Endothelial cell of umbilical vein (primary cell): Measurements from ENCODE around the gene ENTPD7. TPM values are rescaled to one million over a fixed set of nuclear protein-coding genes. Genes with fewer than 3 reads are reported as not detected.

Source experiments
- BruUV-seq: library from RNA; stranded (reverse); fragments of 400-500 nt; replicated peaks from 2 replicates; lab custom pipeline; 2021; lab: Mats Ljungman, UMichigan
- CTCF ChIA-PET: fragments of 300-600, 350-600 bp; sonication (Branson Sonifier 250); formaldehyde crosslinking; loops from one replicate; lab custom pipeline; 2021; ENCODE audit warnings: antibody characterized with exemption, inconsistent platforms; lab: Charles Lee
- POLR2A ChIA-PET: fragments of 300-600, 350-600 bp; sonication (Branson Sonifier 250); formaldehyde crosslinking; loops from one replicate; lab custom pipeline; 2021; ENCODE audit warnings: antibody characterized with exemption, inconsistent platforms; lab: Charles Lee
- DNase-seq: peaks from one replicate; pipeline ENCODE4 v3.0.0-alpha.2; 2011; ENCODE audit warnings: low read depth, low spot score
- FAIRE-seq: peaks from 2 replicates; lab custom pipeline; 2011; peaks lifted over from hg19 to GRCh38; lab: Jason Lieb, UNC
- H2AFZ ChIP-seq: 2 replicates; pipeline ENCODE4 v1.6.0; 2012; ENCODE audit warnings: low read depth, low read length, control low read depth, inconsistent platforms
- H3K27ac ChIP-seq: 2 replicates; pipeline ENCODE4 v1.5.1; 2011; ENCODE audit warnings: low read depth, mild to moderate bottlenecking, control low read depth, low read length, moderate library complexity; ENCODE audit not compliant: insufficient read depth
- H3K27me3 ChIP-seq, 2 experiments: 2 replicates each; pipeline versions ENCODE4 v1.6.0 to v1.6.1; 2011; ENCODE audit warnings: low read length in 2 of 2, mixed read lengths in 1 of 2; ENCODE audit not compliant: control insufficient read depth in 2 of 2, insufficient read depth in 2 of 2
- H3K36me3 ChIP-seq, 2 experiments: 2 replicates in 1 of 2; 3 replicates in 1 of 2; pipeline ENCODE4 v1.5.1; 2011; ENCODE audit warnings: low read length in 2 of 2, mild to moderate bottlenecking in 1 of 2, moderate library complexity in 1 of 2; ENCODE audit not compliant: control insufficient read depth in 2 of 2, insufficient read depth in 2 of 2; ENCODE audit errors: extremely low read depth in 1 of 2
- H3K4me1 ChIP-seq: 3 replicates; pipeline ENCODE4 v1.5.1; 2011; ENCODE audit warnings: mild to moderate bottlenecking, low read length; ENCODE audit not compliant: control insufficient read depth, insufficient read depth; ENCODE audit errors: extremely low read depth
- H3K4me2 ChIP-seq: 2 replicates; pipeline ENCODE4 v1.6.1; 2011; ENCODE audit warnings: low read length, control low read depth, mixed read lengths; ENCODE audit not compliant: insufficient read depth
- H3K4me3 ChIP-seq, 3 experiments: fragments of 200-600 bp in 1 of 3; sonication (generic), shearing (Covaris generic) in 1 of 3; replicated peaks in 1 of 3; 2 replicates each; pipeline ENCODE4 v1.5.1; 2011 to 2016; ENCODE audit warnings: control low read depth in 3 of 3, low read length in 3 of 3, mild to moderate bottlenecking in 2 of 3, inconsistent platforms in 1 of 3, low read depth in 1 of 3, moderate library complexity in 1 of 3; ENCODE audit not compliant: insufficient read depth in 1 of 3
- H3K79me2 ChIP-seq: 2 replicates; pipeline ENCODE4 v1.6.0; 2012; ENCODE audit warnings: low read length, inconsistent platforms; ENCODE audit not compliant: control insufficient read depth, insufficient read depth
- H3K9ac ChIP-seq: replicated peaks from 2 replicates; pipeline ENCODE3; 2011; ENCODE audit warnings: low read length, control low read depth; ENCODE audit not compliant: insufficient read depth; ENCODE audit errors: extremely low read depth
- H3K9me1 ChIP-seq: replicated peaks from 3 replicates; pipeline ENCODE4 v1.6.0; 2011; ENCODE audit warnings: mild to moderate bottlenecking, low read length; ENCODE audit not compliant: control insufficient read depth, insufficient read depth; ENCODE audit errors: extremely low read depth
- H3K9me3 ChIP-seq: replicated peaks from 2 replicates; pipeline ENCODE4 v1.5.1; 2012; ENCODE audit warnings: low read length, inconsistent platforms; ENCODE audit not compliant: control insufficient read depth, insufficient read depth
- H4K20me1 ChIP-seq: replicated peaks from 2 replicates; pipeline ENCODE3; 2011; ENCODE audit warnings: mild to moderate bottlenecking, low read length; ENCODE audit not compliant: control insufficient read depth, insufficient read depth; ENCODE audit errors: extremely low read depth
- EZH2 ChIP-seq: IDR thresholded peaks from 2 replicates; pipeline ENCODE4 v1.6.1; 2012; ENCODE audit warnings: borderline replicate concordance, low read depth, mild to moderate bottlenecking, moderate library complexity, low read length, inconsistent platforms; ENCODE audit not compliant: severe bottlenecking
- POLR2AphosphoS5 ChIP-seq: IDR thresholded peaks from 2 replicates; pipeline ENCODE4 v1.6.1; 2012; ENCODE audit warnings: low read depth, mild to moderate bottlenecking, control low read depth, low read length, moderate library complexity; ENCODE audit not compliant: insufficient read depth
- dilution Hi-C: fragments of 300-500 bp; cut with MboI; formaldehyde crosslinking; loops from one replicate; pipeline ENCODE4 v1.15.0; 2019; ENCODE audit warnings: low sequenced_read_pairs; ENCODE audit not compliant: extremely low pct_ligation_motif_present
- intact Hi-C: fragments of 100-400 bp; cut with micrococcal nuclease; formaldehyde crosslinking; loops from one replicate; pipeline ENCODE4 v1.10.0; 2022
- polyA plus RNA-seq, 4 experiments: library from polyadenylated mRNA; depleted of rRNA in 3 of 4; stranded (reverse) in 3 of 4; unstranded in 1 of 4; fragments of >200 nt; gene quantifications; 2 replicates each; pipeline versions ENCODE4 v1.2.1 to v1.2.3, GENCODE V29; 2011 to 2012; ENCODE audit warnings: missing spikeins in 1 of 4
- total RNA-seq: library from RNA; stranded (reverse); gene quantifications from 2 replicates; pipeline ENCODE4 v1.2.3, GENCODE V29; 2021

Gene ENTPD7
- total and polyA plus RNA-seq, 2 donors (not counting 3 experiments of a cell fraction or from before 2014, with no cell fraction given): 10.1 to 20.6 TPM

- TF ChIP-seq EZH2: no peak
- BruUV-seq: no TSS peak
- no peak for FAIRE-seq
- Histone ChIP-seq H3K27ac (no peak overlapping the region), H3K9me3 (no peaks in the 10 kb centered on the region), H2AFZ (no peak overlapping the region), H3K79me2 (no peaks in the 10 kb centered on the region), H3K9ac (no peak overlapping the region), H3K4me3 (no peak overlapping the region), H3K9me1 (no peaks in the 10 kb centered on the region), H4K20me1 (no peaks in the 10 kb centered on the region), H3K4me1 (no peaks in the 10 kb centered on the region), H3K36me3 (peaks cover 19 to 36% of the 10 kb centered on the region in 2 experiments), H3K27me3 (no peaks in the 10 kb centered on the region), H3K4me2 (no peak overlapping the region)
- dilution Hi-C loops: no loop called here
- DNase-seq: no peak
- intact Hi-C loops: no loop called here
- ChIA-PET CTCF (no interaction called here), POLR2A (no interaction called here)
Measured at GRCh38 chr10:99700649-99701048, 41.3 kb downstream of the ENTPD7 start.

- no peak for TF ChIP-seq POLR2AphosphoS5
- Histone ChIP-seq H3K36me3 (peaks cover 13 to 17% of the 10 kb centered on the region in 2 experiments), H3K4me3 (no peak overlapping the region), H3K9ac (no peak overlapping the region), H3K9me3 (no peaks in the 10 kb centered on the region), H2AFZ (no peak overlapping the region), H4K20me1 (no peaks in the 10 kb centered on the region), H3K27ac (no peak overlapping the region), H3K4me1 (no peaks in the 10 kb centered on the region), H3K27me3 (no peaks in the 10 kb centered on the region), H3K79me2 (no peaks in the 10 kb centered on the region), H3K4me2 (no peak overlapping the region), H3K9me1 (no peaks in the 10 kb centered on the region)
- POLR2A ChIA-PET: no interaction called here
- FAIRE-seq (no peak), DNase-seq (no peak)
- intact Hi-C loops (no loop called here), dilution Hi-C loops (no loop called here)
- no TSS peak for BruUV-seq
- CTCF ChIA-PET: interaction anchor here (0.9 to 2.4 kb wide), 3 partner anchors 12 to 273 kb away, joined by 3 to 6 read pairs (median 3); no protein-coding TSS in a partner anchor
Measured at GRCh38 chr10:99708428-99709012, 49.2 kb downstream of the ENTPD7 start.
